Thoracic aorta (tissue), 2 donors: ENCODE measurements around the gene LMF2. TPM values are rescaled to one million over a fixed set of nuclear protein-coding genes. Genes with fewer than 3 reads are reported as not detected.

Source experiments
- ATAC-seq: fragments of 150-250 bp; one replicate; pipeline ENCODE4 v1.8.0; 2017; ENCODE audit warnings: low read depth; ENCODE audit not compliant: insufficient number of reproducible peaks, low FRiP score
- DNase-seq: peaks from one replicate; pipeline ENCODE4 v3.0.0-alpha.2; 2020; ENCODE audit warnings: low spot score
- H3K27ac ChIP-seq, 2 donors: fragments of 200-600 bp; sonication (generic); 1 replicate in 1 of 2; 2 replicates in 1 of 2; pipeline ENCODE4 v1.5.1; 2016; ENCODE audit warnings: mild to moderate bottlenecking in 2 of 2, moderate library complexity in 2 of 2
- H3K27me3 ChIP-seq: fragments of 200-600 bp; sonication (generic); replicated peaks from 2 replicates; pipeline ENCODE4 v1.6.0; 2016; ENCODE audit warnings: mild to moderate bottlenecking; ENCODE audit not compliant: insufficient read depth
- H3K36me3 ChIP-seq: fragments of 200-600 bp; sonication (generic); one replicate; pipeline ENCODE4 v1.5.1; 2016
- H3K4me1 ChIP-seq, 2 donors: fragments of 200-600 bp; sonication (generic); 1 replicate in 1 of 2; 2 replicates in 1 of 2; pipeline versions ENCODE4 v1.5.1 to v1.6.0; 2016; ENCODE audit warnings: low read depth in 2 of 2, mild to moderate bottlenecking in 1 of 2; ENCODE audit not compliant: control insufficient read depth in 1 of 2
- H3K4me3 ChIP-seq: fragments of 200-600 bp; sonication (generic); 2 replicates; pipeline ENCODE4 v1.5.1; 2016; ENCODE audit warnings: mild to moderate bottlenecking
- H3K9me3 ChIP-seq: fragments of 200-600 bp; sonication (generic); 2 replicates; pipeline ENCODE4 v1.5.1; 2016
- total RNA-seq, 2 donors: library from RNA; depleted of rRNA; stranded (reverse); fragments of >200 nt; gene quantifications; one replicate each; pipeline versions ENCODE4 v1.1.0 to v1.2.3, GENCODE V29; 2016
- TF ChIP-seq, protein P1 (sequence below): fragments of 200-600 bp; sonication (generic); IDR thresholded peaks from one replicate; pipeline ENCODE4 v1.5.1; 2019; ENCODE audit warnings: antibody characterized with exemption

Gene LMF2
- total RNA-seq, 2 donors from 2014 or later = 61.9 to 87.6 TPM

DNA sequence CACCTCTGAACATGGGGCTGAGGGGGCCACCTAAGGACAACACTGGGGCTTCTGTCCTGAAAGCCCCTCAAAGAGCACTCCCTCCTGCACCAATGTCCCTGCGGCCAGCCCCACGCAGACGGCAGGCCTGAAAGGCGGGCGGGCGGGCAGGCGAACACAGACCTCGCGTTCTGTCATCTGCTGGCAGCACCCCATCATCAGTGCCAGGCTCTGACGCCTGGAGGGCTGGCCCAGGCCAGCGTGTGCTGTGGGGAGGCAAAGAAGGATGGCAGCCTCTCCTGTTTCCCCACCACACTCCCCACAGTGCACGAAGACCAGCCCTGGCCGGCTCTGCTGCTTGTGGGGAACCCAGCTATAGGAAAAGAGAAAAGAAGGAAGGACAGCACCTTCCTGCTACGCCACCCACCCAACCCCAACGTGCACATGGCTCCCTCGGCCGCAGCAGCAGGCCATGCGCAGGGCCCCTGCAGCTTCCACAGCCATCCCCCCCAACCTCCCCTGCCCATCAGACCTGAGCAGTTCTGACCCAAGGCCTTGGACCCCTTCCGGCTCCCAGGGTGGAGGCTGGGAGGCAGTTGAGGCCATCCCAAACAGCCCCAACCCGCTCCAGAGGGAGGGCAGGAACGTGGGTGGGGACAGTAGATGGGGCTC is 36.2 kb downstream of the LMF2 start:
- no peak overlapping the region for H3K4me3 ChIP-seq
- TF ChIP-seq, protein P1, sequence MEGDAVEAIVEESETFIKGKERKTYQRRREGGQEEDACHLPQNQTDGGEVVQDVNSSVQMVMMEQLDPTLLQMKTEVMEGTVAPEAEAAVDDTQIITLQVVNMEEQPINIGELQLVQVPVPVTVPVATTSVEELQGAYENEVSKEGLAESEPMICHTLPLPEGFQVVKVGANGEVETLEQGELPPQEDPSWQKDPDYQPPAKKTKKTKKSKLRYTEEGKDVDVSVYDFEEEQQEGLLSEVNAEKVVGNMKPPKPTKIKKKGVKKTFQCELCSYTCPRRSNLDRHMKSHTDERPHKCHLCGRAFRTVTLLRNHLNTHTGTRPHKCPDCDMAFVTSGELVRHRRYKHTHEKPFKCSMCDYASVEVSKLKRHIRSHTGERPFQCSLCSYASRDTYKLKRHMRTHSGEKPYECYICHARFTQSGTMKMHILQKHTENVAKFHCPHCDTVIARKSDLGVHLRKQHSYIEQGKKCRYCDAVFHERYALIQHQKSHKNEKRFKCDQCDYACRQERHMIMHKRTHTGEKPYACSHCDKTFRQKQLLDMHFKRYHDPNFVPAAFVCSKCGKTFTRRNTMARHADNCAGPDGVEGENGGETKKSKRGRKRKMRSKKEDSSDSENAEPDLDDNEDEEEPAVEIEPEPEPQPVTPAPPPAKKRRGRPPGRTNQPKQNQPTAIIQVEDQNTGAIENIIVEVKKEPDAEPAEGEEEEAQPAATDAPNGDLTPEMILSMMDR = no peak
- H3K27ac ChIP-seq = no peak overlapping the region
- no peaks in the 10 kb centered on the region for H3K27me3 ChIP-seq
- H3K9me3 ChIP-seq = no peaks in the 10 kb centered on the region
- ATAC-seq (no peak), DNase-seq (no peak)
- peaks cover 12% of the 10 kb centered on the region for H3K36me3 ChIP-seq
- H3K4me1 ChIP-seq = peaks cover 40 to 53% of the 10 kb centered on the region in 2 donors

DNA sequence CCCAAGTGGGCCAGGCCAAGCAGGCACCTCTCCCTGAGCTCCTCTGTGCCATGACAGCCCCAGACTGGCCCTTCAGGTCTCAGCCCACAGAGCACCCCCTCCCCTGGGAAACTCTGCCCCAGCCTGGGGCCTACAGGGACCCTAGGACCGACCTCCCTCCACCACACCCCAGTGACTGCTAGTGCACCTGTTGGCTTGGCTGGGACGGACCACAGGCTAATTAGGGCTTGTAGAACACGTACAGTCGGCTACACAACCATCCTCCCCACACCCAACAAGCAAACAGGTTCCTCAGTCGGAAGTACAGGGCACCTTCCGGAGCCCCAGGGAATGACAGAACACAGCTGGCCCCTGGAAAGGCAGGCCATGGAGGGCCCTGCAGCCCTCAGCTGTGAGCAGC is 37.0 kb downstream of the LMF2 start:
- TF ChIP-seq, protein P1 = no peak
- Histone ChIP-seq H3K36me3 (peaks cover 20% of the 10 kb centered on the region), H3K9me3 (no peaks in the 10 kb centered on the region), H3K27ac (no peak overlapping the region), H3K4me1 (peaks cover 40 to 51% of the 10 kb centered on the region in 2 donors), H3K27me3 (no peaks in the 10 kb centered on the region), H3K4me3 (no peak overlapping the region)
- no peak for ATAC-seq
- no peak for DNase-seq

DNA sequence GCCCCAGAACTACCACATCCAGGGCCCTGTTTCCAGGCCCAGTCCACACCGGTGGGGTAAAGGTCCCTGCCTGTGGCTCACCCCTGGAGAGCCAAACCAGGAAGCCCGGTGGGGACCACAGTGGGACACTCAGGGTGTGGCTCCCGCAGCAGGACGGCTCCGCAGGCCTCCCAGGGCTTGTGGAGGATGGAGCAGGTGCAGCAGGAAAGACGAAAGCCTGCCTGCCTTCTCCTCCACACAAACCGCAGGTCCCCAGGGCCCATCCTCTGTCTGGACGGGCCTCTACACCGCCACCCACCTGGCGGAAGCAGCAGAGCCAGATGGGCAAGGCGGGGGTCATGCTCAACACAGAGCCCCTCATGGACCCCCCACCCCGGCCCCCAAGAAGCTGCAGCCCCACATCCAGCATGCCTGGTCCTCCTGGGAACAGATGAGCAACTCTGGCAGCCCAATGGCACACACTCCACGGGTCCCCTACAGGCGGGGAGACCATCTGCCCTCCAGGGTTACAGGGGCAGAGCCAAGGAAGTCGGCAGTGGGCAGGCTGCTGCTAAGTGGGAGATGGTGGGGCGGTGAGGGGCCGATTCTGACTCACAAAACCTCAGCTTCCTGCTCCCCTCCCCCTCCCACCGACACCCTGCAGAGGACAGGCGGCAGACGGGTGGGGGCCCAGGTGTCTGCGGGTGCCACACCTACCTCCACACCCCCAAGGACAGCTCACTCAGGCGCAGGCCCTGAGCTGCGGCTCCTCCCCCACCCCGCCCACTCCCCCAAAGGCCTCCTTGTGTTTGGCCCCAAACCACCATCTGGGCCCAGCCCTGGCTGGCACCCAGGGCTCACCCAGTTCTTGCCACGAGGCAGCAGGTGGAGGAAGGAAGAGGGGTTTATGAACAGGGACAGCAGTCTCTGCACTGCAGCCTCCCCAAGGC is 37.9 kb downstream of the LMF2 start:
- DNase-seq (no peak), ATAC-seq (no peak)
- no peak overlapping the region for H3K27ac ChIP-seq
- peaks cover 27% of the 10 kb centered on the region for H3K36me3 ChIP-seq
- no peak overlapping the region for H3K4me3 ChIP-seq
- TF ChIP-seq, protein P1 = no peak
- H3K27me3 ChIP-seq = no peaks in the 10 kb centered on the region
- peaks cover 36 to 47% of the 10 kb centered on the region in 2 donors for H3K4me1 ChIP-seq
- no peaks in the 10 kb centered on the region for H3K9me3 ChIP-seq

DNA sequence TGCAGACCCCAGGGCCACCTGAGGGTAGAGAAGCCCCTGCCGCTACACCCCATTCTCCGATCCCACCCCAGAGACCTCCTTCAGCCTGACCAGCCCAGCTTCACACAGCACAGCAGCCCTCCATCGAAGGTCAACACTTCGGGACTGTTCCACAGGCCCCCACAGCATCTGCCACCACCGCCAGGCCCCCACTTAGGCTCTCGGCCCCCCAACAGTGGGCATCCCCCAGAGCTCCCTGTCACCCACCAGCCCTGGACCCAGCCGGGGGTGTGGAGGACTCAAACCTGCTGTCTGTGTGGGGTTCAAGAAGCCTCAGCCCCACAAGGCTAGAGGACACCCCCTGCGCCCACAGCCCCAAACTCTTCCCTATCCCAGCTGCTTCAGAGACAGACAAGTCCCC is 38.9 kb downstream of the LMF2 start:
- no peak for DNase-seq
- Histone ChIP-seq H3K4me1 (peaks cover 33 to 43% of the 10 kb centered on the region in 2 donors), H3K27me3 (no peaks in the 10 kb centered on the region), H3K4me3 (no peak overlapping the region), H3K9me3 (no peaks in the 10 kb centered on the region), H3K36me3 (peaks cover 38% of the 10 kb centered on the region), H3K27ac (no peak overlapping the region)
- no peak for ATAC-seq
- TF ChIP-seq, protein P1 = no peak

DNA sequence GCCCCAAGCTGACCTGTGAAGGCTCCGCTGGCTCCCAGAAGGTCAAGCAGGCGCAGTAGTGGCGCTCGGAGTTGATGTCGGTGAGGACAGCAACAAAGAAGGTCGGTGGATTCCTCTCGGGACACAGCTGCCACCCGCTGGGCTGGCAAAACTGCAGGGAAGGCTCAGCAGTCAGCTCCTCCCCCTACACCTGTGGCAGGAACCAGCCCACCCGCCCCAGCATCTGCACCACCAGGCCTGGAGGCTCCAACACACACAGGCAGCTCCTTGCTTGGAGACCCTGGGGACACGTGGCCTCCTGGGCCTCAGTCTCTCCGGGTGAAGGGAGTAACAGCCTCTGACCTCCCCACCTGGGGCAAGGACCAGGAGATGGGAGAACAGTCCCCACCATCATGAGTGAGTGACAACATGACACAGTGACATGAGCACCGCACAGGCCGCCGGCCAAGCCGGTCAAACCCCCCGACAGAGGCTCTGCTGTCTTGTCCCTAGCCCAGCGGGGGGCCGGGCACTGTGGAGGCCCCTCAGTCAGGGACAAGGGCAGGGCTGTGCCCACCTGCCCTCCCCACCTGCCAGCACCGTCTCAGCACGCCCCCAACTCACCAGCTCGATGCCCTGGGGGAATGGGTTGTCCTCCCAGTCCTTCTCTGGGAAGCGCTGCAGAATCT is 39.6 kb downstream of the LMF2 start:
- Histone ChIP-seq H3K27ac (no peak overlapping the region), H3K4me1 (peaks cover 25 to 36% of the 10 kb centered on the region in 2 donors), H3K4me3 (no peak overlapping the region), H3K27me3 (no peaks in the 10 kb centered on the region), H3K36me3 (peaks cover 44% of the 10 kb centered on the region), H3K9me3 (no peaks in the 10 kb centered on the region)
- TF ChIP-seq, protein P1 = no peak
- ATAC-seq = no peak
- DNase-seq = no peak
